RWPE1 (cell line): ENCODE results near the gene MAPKAPK2.

Experiments used
- CTCF ChIA-PET: fragments of 350-600 bp; sonication (Branson Sonifier 250); formaldehyde crosslinking; extraction: SDS; loops from one replicate; lab custom pipeline; 2021; lab: Yijun Ruan, JAX
- POLR2A ChIA-PET: fragments of 400-600 bp; formaldehyde crosslinking; extraction: SDS; loops from one replicate; lab custom pipeline; 2020; ENCODE audit warnings: antibody characterized with exemption; ENCODE audit not compliant: low non-redundant PET; lab: Yijun Ruan, JAX
- DNase-seq: peaks from one replicate; pipeline ENCODE4 v3.0.0; 2012; ENCODE audit warnings: low spot score
- H3K27ac ChIP-seq: fragments of 450-650 bp; 2 replicates; pipeline ENCODE4 v1.5.1; 2017
- CTCF ChIP-seq: fragments of 450-650 bp; conservative IDR thresholded peaks from 2 replicates; pipeline ENCODE4 v1.5.1; 2017; ENCODE audit warnings: low read depth, mild to moderate bottlenecking

Gene MAPKAPK2

DNA sequence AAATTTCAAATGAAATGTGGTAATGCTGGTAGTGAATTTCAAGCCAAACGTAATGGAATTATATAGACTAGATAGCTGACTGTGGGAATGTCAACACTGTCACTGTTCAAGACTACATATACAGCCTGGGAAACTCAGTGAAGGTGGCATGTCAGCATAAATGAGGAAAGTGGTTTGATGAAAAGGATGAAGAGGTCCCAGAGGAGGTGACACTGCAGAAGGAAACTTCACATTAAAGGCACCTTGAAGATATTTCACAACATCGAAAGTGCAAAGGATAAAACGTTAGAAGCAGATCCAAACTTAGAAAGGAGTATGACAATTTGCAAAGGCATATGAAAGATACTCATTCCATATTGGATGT lies 25.7 kb downstream of the MAPKAPK2 start:
- ChIA-PET CTCF (no interaction called here), POLR2A (no interaction called here)
- H3K27ac ChIP-seq: no peak overlapping the region
- TF ChIP-seq CTCF: no peak
- no peak for DNase-seq

DNA sequence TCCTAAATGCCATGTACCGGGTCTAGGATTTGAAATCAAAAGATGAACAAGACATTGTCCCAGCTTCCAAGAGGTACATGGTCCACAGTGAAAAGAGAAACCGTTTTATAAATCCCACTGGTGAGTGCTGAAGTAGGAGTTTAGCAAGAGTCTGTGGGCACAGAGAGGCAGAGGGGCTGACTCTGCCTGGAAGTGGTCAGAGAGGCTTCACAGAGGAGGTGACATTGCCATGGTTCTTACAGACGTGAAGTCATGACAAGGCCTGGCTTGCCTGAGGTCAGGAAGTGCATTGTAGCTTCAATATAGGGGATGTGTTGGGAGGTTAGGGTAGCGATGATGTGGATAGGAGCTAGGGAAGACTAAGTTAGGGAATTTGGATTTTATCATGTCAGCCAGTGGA lies 28.4 kb downstream of the MAPKAPK2 start:
- no peak for DNase-seq
- ChIA-PET POLR2A (no interaction called here), CTCF (interaction anchor here (1.4 kb wide), 1 partner anchor 13 kb away, joined by 4 read pairs; no protein-coding TSS in a partner anchor)
- no peak overlapping the region for H3K27ac ChIP-seq
- TF ChIP-seq CTCF: no peak

- TF ChIP-seq CTCF: no peak
- ChIA-PET CTCF (interaction anchor here (0.6 to 1.5 kb wide), 3 partner anchors 13 to 183 kb away, joined by 3 to 5 read pairs (median 5); no protein-coding TSS in a partner anchor), POLR2A (no interaction called here)
- no peak overlapping the region for H3K27ac ChIP-seq
- DNase-seq: no peak
Measured at GRCh38 chr1:206713910-206714312, 29.2 kb downstream of the MAPKAPK2 start.

DNA sequence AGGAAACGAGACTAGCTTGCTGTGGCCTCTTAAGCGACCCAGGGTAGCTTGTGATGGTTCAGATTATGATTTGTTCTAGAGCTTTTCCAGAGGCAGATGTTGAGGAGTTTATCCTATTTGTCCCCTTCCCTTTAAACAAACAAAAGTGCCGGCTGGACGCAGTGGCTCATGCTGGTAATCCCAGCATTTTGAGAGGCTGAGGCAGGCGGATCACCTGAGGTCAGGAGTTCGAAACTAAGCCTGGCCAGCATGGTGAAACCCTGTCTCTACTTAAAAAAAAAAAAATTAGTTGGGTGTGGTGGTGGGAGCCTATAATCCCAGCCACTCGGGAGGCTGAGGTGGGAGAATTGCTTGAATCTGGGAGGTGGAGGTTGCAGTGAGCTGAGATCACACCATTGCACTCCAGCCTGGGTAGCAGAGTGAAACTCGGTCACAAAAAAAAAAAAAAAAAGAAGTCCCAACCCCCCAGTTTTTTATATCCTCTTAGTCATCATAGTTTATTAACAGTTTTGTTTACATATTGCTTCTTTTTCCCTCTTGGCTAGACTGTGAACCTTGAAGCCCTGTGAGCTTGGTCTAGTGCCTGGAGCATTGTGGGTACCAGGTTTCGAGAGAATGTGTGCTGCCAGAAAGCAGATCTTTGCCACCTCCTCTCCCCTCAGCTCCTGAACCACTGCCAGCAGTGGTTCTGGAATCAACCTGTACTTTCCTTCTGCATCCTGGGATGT lies 29.8 kb downstream of the MAPKAPK2 start:
- peak overlapping the region; percentile 25; the same call in 1 of the 2 replicates for H3K27ac ChIP-seq
- DNase-seq: peak; percentile 55
- CTCF ChIA-PET: interaction anchor here (0.6 to 1.5 kb wide), 4 partner anchors 12 to 215 kb away, joined by 3 to 5 read pairs (median 4); no protein-coding TSS in a partner anchor
- TF ChIP-seq CTCF: no peak
- POLR2A ChIA-PET: interaction anchor here (0.8 kb wide), 1 partner anchor 79 kb away, joined by 6 read pairs; the partner anchor contains the start of gene DYRK3

DNA sequence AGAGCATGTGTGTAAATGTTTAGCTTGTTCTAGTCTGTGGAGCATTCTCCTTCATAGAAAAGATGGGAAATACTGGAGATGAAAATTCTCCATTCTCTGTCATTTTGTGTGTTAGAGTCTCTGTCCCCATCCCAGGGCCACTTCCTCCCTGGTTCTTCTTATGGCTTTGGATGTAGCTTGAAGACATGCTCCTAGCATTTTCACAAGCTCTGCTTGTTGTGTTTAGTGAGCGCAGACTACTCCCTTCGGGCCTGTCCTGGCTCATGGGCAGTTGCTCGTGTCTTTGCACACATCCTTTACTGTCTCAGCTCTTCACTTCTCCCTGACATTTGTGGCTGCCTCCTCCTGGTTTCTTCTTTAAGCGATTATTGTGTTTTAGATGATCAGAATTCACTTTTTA lies 30.4 kb downstream of the MAPKAPK2 start:
- ChIA-PET POLR2A (interaction anchor here (0.8 kb wide), 1 partner anchor 80 kb away, joined by 6 read pairs; the partner anchor contains the start of gene DYRK3), CTCF (interaction anchor here (0.6 to 1.5 kb wide), 3 partner anchors 12 to 214 kb away, joined by 3 to 4 read pairs (median 3); no protein-coding TSS in a partner anchor)
- H3K27ac ChIP-seq: no peak overlapping the region
- no peak for DNase-seq
- no peak for TF ChIP-seq CTCF

GRCh38 chr1:206715552-206716158 lies 30.9 kb downstream of the MAPKAPK2 start:
- TF ChIP-seq CTCF: no peak
- CTCF ChIA-PET: interaction anchor here (0.6 kb wide), 2 partner anchors 10 to 49 kb away, joined by 3 to 4 read pairs; no protein-coding TSS in a partner anchor
- POLR2A ChIA-PET: no interaction called here
- no peak overlapping the region for H3K27ac ChIP-seq
- DNase-seq: no peak
